Stimulated activated CD8-positive, alpha-beta memory T cell treated with anti-CD3 and anti-CD28 coated beads, Interleukin-7, amount 100 ng/mL, for 24 hours (primary cell): ENCODE results near the gene TLNRD1.
"Not testable (repeated sequence)": the region's sequence is repeated elsewhere in the genome, so short reads cannot be mapped to it uniquely, and the experiment has no call there.

Experiments used
- DNase-seq: peaks from one replicate; pipeline ENCODE4 v3.0.0-alpha.2; 2020; ENCODE audit warnings: low read depth

TLNRD1 gene

DNA sequence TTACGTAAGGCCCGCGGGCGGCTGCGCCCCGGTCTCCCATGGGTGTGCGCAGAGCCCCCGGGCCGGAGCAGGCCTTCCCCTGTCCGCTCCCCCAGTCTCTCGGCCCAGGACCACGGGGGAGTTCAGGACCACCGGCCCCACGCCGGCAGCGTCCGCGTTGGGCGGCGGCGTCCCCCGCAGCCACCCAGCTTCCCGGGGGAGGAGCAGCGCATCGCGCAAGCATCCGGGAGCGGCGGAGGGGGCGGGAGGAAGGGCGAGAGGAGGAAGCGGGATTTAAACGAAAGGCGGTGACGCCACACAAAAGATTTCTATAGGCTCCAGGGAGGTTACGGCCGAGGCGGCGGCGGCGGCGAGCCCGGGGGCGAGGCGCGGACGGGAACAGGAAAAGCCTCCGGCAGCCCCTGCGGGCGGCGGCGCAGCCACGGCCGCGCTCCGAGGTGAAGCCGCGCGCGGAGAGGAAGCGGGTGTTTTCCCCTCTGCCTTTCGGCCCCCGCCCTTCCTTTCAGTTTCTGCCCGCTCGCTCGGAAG lies at the start of gene TLNRD1:
TSS of gene TLNRD1 (plus strand) at position 300 of the 528 bp plus-strand sequence. CDS start 1,349 bp downstream, outside the sequence.
- peak; percentile 59 for DNase-seq

DNA sequence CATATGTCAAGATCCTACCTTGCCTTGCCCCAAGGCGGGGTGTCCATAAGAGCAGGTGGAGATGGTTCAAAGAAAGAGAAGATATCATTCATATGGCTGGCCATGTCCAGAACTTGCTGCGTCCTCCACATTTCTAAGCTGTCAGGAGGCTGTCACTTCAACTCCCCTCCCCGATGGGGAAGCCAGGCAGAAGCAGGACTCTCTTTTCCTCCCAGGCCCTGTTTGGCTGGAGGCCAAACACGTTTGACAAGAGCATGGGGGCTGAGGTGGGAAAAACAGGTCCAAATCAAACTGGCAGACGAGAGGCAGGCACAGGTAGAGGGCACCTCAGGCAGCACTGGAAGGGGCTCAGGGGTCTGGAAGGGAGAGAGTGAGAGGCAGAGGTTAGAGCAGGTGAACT lies 48.8 kb upstream of the TLNRD1 start:
- no peak for DNase-seq

DNA sequence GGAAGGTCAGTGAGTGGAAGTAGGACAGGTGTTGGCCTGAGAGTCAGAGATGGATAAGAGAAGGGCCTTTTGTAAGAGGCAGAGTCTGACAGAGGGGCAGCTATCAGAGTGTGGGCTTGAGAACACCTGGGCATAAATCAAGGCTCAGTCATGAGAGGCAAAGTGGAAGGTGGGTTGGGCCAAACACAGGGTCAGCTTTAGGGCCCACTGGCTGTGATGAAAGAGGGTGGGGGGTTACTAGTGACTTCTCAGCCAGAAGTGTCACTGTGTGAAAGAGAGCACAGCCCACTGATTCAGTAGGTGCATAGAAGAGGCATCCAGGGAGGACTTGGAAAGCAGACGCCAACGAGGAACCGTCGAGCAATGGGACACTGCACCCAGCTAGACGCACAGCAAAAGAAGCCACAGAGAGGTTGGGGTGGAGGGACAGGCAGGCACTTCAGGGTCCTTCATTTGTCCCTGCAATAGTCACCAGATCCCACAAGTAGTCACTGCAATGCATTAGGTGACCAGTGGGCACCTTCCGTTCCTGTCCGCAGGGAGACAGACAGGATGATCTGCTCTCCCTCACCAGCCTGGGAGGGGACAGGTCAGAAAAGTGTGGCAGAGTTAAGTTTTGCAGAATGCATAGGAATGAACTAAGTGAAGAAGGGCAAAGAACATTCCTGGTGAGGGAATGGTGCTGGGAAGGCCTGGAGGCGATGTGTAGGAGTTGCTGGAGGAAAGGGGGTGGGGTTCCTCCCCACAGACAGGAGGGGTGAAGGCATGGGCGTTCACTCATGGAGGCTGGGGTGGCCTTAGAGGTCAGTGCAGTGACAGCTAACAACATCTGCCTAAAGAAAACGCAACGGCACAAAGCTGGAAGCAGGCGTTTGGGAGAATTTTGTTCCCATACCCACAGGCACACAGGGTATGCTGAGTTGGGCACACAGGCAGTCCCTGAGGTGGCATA lies 47.4 kb upstream of the TLNRD1 start:
- DNase-seq = no peak

DNA sequence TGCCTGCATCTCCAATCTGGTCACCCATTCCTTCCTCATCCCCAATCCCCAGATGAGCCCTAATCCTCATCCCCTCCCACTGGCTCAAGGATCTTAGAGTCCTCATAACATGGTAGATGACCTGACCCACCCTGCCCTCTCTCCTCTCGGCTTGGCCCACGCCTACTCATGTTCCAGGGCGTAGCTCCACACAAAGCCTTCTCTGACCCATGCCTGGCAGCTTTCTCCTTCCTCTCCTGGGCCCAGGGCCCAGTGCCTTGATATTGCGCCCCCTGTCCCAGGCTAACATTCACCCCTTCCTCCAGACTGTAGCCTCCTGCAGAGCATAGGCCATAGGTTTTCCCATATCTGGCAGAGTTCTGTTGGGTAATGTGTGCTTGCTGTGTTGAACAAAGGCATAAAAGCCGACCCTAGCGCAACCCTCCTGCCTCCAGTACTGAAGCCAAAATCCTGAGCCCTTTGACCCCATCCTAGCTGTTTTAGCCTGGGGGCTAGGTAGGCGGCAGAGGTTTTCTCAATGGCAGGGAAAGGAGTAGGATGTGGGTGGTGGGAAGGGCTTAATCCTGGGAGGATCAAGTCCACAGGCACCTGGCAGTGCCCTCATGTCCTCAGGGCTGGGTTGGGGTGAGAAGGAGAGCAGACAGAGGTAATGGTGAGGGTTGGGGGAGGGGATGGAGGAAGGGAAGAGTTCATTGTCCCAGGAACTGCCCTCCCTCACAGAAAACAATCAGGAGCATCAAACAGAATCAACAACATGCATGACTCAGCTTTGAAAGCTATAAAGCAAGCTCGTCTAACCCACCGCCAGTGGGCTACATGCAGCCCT lies 46.6 kb upstream of the TLNRD1 start:
- no peak for DNase-seq

DNA sequence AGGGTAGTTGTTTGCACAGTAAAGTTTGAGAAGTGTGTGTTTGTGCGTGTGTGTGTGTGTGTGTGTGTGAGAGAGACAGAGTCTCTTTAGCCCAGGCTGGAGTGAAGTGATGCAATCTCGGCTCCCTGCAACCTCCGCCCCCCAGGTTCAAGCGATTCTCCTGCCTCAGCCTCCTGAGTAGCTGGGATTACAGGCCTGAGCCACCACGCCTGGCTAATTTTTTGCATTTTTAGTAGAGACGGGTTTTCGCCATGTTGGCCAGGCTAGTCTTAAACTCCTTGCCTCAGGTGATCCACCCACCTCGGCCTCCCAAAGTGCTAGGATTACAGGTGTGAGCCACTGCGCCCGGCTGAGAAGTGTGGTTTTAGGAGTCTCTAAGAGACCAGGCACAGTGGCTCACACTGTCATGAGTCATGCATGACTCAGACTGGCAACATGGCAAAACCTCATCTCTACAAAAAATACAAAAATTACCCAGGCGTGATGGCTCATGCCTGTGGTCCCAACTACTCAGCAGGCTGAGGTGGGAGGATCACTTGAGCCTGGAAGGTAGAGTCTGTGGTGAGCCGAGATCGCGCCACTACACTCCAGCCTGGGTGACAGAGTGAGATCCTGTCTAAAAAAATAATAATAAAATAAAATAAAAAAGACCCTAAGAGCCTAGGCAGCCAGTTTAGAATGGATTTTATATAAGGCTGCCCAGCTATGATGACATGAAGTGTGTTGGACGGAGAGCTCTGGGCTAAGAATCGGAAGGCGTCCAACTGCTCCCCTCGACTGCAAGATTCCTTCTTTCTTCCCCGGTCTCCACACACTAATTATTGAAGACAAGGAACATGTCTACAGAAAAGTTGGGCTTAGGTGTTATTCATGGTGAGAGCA lies 44.9 kb upstream of the TLNRD1 start:
- DNase-seq = peak; percentile 16

DNA sequence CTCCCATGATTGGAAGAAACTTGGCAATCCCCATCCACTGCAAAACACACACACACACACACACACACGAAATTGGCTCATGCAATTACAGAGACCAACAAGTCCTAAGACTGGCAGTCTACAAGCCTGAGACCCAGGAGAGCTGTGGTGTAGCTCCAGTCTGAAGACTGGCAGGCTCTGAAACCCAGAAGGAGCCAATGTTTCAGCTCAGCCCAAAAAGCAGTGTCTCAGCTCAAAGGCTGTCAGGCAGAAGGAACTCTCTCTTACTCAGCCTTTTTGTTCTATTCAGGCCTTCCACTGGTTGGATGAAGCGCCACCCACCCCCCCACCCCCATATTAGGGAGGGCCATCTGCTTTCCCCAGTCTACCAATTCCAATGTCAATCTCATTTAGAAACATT lies 43.2 kb upstream of the TLNRD1 start:
- no peak for DNase-seq

DNA sequence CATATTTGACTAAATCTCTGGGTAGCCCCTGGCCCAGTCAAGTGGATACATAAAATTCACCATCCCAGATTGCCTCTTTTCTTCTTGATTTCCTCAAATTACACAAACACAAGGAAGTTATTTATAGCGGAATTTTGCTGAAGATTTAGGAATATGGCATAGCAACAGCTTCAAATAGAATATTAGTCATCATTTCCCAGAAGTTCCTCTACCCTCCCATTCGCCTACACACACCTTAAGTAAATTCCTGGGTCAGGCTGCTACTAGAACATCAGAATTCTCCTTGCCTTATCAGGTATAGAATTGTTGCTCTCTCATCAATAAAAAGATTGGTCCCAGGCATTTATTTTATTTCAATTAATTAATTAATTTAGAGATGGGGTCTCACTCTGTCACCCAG lies 42.7 kb upstream of the TLNRD1 start:
- DNase-seq = no peak

DNA sequence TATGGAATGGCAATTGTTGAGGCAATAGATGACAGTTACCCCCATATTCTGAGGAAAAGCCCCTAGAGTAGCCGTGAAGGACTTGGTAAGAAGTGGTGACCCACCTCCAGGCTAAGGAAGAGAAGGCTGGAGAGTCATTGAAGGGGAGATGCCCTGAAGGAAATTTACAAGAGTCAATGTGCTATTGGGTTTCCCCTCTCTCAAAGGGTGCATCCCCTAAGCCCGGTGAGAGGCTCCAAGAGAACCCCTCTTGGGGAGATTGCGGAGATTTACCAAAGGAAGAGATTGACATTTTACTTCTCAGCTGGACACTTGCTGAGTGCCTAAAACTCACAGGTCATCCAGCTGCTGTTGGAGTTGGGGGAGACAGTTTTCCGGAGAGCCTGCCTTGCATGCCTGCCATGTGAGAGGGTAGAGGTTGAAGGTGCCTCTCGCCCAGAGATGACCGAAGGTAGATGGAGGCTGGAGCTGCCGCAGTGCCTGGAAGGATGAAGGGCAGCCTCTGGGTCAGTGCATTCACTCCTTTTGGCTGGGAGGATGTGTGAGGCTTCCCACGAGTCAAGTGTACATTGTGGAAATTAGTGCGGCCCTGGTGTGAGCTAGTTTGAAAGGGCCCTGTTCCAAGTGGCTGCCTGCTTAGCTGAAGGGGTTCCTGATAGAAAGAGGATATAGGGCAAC lies 41.8 kb upstream of the TLNRD1 start:
- no peak for DNase-seq

DNA sequence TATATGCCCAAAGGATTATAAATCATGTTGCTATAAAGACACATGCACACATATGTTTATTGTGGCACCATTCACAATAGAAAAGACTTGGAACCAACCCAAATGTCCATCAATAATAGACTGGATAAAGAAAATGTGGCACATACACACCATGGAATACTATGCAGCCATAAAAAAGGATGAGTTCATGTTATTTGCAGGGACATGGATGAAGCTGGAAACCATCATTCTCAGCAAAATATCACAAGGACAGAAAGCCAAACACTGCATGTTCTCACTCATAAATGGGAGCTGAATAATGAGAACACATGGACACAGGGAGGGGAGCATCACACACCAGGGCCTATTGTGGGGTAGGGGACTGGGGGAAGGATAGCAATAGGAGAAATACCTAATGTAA lies 35.3 kb upstream of the TLNRD1 start:
- DNase-seq = not testable (repeated sequence)

DNA sequence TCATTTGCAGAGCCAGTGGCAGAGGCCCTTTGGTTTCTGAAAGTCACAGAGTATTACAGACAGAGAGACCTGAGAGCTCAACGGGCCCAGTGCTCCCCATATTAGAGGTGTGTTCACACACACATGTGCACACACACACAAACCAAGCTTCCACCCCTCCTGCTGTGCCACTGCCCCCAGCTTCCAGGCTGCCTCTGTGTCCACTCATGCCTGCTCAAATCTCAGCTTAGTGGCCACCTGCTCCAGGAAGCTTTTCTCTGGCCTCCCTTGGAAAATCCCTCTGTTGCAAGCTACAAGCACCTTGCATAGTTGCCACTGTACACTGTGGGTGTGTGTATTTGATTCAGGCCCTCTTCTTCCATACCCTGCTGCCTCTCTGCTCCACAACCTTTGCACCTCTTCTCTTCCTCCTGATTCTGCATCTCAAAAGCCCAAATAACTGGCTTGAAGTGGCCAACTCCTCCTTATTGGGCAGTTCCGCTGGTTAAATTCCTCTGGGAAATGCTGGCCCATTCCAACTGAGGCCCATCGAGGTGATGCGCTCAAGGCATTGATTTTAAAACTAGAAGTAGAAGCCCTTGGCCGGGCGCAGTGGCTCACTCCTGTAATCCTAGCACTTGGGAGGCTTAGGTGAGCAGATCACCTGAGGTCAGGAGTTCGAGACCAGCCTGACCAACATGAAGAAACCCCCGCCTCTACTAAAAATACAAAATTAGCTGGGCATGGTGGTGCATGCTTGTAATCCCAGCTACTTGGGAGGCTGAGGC lies 34.1 kb upstream of the TLNRD1 start:
- DNase-seq = no peak

DNA sequence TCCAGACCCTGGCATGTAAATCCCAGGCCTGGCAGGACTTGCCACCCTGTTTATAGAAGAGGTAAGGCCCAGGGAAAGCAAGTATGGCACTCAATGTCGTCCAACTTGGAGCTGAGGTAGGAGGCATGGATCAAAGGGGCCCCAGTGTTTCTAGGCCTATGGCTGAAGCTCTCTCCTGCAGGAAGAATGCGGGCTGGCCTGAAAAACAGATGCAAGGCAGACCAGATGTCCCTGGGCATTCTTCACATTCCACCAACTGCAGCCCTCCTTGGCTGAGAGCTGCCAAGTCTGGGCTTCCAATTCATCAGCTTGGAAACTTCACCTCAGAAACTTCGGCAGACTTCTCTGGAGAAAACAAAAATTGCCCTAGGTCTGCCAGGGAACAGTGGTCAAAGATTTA lies 33.3 kb upstream of the TLNRD1 start:
- DNase-seq = no peak

DNA sequence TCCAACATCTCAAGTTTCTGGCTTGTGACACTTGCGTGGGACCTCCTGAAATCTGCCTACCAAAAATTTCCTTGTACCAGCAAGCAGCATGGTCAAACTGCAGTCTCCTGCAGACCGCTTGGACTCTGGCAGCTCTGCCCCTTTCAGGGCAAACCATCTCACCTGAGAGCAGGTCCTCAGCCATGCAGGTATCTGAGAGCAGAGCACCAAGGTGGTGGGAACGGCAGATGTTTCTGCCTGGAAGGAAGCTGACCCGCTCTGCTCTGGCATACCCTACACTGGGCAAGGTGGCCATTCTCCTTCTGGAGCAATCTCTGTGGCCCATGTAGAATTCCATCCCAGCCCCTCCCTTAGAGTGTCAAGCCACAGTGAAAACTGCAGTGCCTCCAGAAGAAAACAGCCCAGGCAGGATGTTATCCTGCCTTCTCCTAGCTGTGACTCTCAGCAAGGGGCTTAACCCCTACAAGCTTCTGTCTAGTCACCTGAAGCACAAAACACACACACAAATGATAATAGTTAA lies 32.7 kb upstream of the TLNRD1 start:
- no peak for DNase-seq

DNA sequence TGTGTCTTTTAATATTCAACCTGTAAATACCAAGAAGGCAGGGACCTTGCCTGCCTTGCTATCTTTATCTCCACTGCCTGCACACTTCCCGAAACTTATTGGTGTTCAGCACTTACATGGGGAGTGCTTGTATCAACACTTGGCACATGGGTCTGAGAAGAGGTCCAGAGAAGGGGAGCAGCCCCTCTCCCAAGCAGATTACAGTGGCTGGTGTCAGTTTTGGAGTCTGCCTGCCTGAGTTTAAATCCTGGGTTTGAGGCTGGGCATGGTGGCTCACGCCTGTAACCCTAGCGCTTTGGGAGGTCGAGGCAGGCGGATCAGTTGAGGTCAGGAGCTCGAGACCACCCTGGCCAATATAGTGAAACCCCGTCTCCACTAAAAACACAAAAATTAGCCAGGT lies 31.4 kb upstream of the TLNRD1 start:
- no peak for DNase-seq

DNA sequence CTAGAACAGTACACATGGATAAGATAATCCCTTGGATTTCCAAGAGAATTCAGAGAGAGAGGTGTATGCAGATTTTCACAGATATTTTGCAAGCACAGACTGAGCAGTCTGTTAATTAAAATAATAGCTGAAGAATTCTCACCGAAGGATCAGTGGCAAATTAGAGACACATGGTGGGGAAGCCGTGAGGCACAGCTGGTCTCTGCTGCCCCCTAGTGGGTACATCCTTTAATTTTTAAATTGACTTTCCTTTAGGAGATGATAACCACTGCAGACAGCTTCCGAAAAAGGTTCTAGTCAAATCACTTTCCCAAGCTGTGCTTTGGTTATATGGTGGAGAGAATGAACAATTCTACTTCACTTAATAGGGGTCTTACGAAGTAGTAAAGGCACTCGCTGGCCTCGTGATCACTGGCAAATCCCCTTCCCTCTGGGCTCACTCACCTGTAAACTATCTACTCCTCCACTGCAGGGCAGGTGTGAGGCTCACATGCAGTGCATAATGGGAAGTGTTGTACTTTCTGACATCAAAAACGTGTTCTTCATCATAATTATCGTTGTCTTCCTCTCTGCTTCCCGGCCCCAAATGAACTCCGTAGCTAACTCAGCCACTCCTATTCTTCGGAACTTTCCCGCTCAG lies 30.6 kb upstream of the TLNRD1 start:
- no peak for DNase-seq

DNA sequence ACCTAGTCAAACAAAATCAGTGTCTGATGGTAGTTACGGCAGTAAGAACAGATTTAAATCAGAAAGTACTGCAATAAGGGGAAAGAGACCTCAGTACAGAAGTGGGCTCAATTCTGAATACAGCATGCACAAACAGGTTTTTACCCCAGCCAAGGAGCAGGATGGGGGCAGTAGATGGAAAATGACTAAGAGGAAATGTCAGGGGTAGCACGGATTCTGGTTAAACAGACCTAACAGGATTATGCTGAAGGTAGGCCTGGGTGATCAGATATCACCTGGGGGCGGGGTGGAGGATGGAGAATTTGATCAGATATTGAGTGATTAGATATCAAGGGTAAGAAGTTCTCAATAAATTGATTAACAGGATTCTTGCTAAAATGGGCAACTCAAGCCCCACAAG lies 30.1 kb upstream of the TLNRD1 start:
- DNase-seq = no peak

DNA sequence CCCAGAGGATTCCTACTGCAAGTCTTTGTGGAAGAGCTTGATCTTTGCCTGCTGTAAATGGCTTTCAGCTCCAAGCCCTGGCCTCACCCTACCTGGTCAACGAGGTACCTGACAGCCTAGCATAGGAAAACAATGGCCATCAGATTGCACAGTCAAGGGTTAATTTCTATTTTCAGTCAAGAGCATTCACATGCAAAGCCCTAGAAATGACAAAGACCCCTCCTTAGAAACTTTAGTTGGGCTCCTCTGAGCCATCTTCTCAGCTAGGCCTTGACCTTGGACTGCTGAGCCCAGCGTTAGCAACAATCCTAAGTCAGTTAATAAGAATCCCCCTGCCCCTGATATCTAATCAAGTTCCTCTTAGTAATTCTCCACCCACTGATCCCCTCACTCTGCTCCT lies 29.6 kb upstream of the TLNRD1 start:
- DNase-seq = no peak

DNA sequence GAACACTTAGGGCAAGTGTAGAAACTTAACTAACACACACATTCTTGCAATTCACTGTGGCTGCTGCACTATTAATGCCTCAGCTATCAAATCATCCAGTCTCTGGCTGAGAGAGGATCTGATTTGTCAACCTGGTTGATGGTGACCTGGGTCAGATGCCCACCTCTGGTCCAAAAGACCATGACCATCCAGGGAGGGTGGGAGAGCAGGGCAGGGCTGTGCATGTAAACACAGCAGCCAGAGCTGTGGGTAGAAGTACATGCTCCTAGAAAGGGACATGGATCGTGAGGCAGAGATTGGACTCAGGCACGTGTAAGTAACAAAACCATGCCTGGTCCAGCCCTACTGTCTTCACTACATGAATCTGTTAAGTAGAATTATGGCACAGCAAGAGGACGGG lies 28.4 kb upstream of the TLNRD1 start:
- DNase-seq = no peak

DNA sequence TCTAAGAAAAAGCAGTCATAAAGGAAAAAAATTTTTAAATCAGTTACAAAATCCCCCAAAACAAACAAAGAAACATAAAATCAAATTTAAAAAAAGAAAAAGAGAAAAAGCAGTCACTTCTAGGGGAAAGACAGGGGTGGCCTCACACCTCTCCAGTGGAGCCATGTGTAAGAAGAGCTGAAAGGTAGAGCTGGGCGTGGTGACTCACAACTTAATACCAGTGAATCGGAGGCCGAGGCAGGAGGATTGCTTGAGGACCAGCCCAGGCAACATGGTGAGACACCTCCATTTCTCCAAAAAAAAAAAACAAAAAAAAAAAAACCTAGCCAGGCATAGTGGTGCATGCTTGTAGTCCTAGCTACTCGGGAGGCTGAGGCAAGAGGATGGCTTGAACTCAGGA lies 25.8 kb upstream of the TLNRD1 start:
- DNase-seq = no peak

DNA sequence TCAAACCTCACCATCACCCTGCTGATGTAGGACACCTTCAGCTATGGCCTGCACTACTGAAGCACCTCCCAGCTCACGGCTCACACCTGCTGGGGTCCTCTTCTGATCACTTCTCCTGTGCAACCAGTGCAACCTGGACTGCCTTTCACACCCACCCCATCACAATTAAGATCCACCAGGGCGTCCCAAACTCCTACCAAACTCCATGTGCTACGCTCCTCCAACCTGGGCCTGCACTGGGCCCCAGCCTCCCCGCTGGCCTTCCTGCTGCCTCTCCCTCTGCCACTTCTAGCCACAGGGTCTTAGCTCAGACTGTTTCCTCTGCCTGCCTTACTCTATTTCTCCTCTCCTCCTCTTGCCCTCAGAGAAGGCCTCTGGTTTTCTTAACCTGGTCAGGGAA lies 23.9 kb upstream of the TLNRD1 start:
- DNase-seq = no peak

DNA sequence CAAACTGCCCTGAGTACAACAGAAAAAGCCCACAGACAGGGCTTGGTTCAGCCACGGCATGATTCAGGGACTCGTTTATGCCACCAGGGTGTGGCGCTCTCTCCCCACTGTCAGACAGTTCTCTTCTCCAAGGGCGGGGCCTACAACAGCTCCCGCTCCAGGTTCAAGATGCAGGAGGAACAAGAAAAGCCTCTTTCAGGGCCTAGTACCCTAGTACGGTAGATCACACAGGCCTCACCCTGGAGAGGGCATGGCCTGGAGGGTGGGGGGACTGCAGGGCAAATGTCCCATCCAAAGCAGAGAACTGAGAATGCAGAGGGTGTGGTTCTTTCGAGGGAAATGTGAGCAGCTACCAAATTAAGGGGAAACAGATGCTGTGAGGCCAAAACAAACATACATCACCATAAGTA lies 23.1 kb upstream of the TLNRD1 start:
- no peak for DNase-seq
